GM23338 (cell line): Measurements from ENCODE around the gene ADGRL3.

Experiments used
- JUNB ChIP-seq: IDR thresholded peaks from one replicate; pipeline ENCODE4 v1.6.1; 2016; ENCODE audit warnings: antibody characterized with exemption; ENCODE audit not compliant: unreplicated experiment
- TF ChIP-seq, protein P1 (sequence below), 2 experiments: fragments of 200-600 bp in 1 of 2; sonication (generic) in 1 of 2; conservative IDR thresholded peaks; 2 replicates each; pipeline versions ENCODE4 v1.5.1 to v1.6.1; 2016 to 2017; ENCODE audit warnings: antibody characterized with exemption in 2 of 2, low read depth in 2 of 2, mild to moderate bottlenecking in 2 of 2, moderate library complexity in 1 of 2

DNA sequence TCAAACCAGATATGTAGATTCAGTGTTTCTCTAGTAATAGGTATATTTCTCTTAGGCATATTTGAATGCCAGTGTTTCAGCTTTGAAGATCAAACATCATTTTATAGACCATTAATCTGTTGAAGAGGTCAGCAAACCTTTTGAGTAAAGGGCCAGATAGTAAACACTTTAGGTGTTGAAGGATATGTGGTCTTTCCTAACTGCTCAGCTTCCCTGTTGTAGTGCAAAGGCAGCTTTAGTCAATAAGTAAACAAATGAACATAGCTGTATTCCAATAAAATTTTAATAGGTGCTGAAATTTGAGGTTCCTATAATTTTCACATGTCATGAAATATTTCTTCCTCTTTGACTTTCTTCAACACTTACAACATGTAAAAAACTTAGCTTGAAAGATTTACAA, 201.6 kb downstream of the ADGRL3 start:
- TF ChIP-seq, protein P1, sequence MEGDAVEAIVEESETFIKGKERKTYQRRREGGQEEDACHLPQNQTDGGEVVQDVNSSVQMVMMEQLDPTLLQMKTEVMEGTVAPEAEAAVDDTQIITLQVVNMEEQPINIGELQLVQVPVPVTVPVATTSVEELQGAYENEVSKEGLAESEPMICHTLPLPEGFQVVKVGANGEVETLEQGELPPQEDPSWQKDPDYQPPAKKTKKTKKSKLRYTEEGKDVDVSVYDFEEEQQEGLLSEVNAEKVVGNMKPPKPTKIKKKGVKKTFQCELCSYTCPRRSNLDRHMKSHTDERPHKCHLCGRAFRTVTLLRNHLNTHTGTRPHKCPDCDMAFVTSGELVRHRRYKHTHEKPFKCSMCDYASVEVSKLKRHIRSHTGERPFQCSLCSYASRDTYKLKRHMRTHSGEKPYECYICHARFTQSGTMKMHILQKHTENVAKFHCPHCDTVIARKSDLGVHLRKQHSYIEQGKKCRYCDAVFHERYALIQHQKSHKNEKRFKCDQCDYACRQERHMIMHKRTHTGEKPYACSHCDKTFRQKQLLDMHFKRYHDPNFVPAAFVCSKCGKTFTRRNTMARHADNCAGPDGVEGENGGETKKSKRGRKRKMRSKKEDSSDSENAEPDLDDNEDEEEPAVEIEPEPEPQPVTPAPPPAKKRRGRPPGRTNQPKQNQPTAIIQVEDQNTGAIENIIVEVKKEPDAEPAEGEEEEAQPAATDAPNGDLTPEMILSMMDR (conservative IDR thresholded peaks at IDR 0.05; ENCODE audit: low read depth in 2 of 2): no peak
- no peak for TF ChIP-seq JUNB
